SK-N-SH treated with all-trans-retinoic acid at 6 μM for 48 hours (cell line): ENCODE results near the gene C1orf198.

Source experiments
- ISL1 ChIP-seq: fragments of 250-450 bp; sonication (Bioruptor Pico); IDR thresholded peaks from 2 replicates; pipeline ENCODE4 v2.1.2; 2022; ENCODE audit warnings: mild to moderate bottlenecking, moderate library complexity
- RARB ChIP-seq: fragments of 250-450 bp; sonication (Bioruptor Pico); IDR thresholded peaks from 2 replicates; pipeline ENCODE4 v1.8.0; 2021; ENCODE audit warnings: mild to moderate bottlenecking, moderate library complexity
- ZNF70 ChIP-seq: fragments of 450-650 bp; formaldehyde crosslinking; IDR thresholded peaks from 2 replicates; pipeline ENCODE4 v1.5.0; 2020; ENCODE audit warnings: mild to moderate bottlenecking, moderate library complexity
- TF ChIP-seq, protein P1 (sequence below): fragments of 250-450 bp; sonication (Bioruptor Pico); IDR thresholded peaks from 2 replicates; pipeline ENCODE4 v1.5.1; 2021; ENCODE audit warnings: mild to moderate bottlenecking, moderate library complexity
- TF ChIP-seq, protein P2 (sequence below): fragments of 250-450 bp; sonication (Bioruptor Pico); IDR thresholded peaks from 2 replicates; pipeline ENCODE4 v1.5.0; 2020; ENCODE audit warnings: mild to moderate bottlenecking, moderate library complexity
- TF ChIP-seq, protein P3 (sequence below): fragments of 250-450 bp; sonication (Bioruptor Pico); IDR thresholded peaks from 2 replicates; pipeline ENCODE4 v1.8.0; 2020; ENCODE audit warnings: mild to moderate bottlenecking, moderate library complexity, borderline replicate concordance

DNA sequence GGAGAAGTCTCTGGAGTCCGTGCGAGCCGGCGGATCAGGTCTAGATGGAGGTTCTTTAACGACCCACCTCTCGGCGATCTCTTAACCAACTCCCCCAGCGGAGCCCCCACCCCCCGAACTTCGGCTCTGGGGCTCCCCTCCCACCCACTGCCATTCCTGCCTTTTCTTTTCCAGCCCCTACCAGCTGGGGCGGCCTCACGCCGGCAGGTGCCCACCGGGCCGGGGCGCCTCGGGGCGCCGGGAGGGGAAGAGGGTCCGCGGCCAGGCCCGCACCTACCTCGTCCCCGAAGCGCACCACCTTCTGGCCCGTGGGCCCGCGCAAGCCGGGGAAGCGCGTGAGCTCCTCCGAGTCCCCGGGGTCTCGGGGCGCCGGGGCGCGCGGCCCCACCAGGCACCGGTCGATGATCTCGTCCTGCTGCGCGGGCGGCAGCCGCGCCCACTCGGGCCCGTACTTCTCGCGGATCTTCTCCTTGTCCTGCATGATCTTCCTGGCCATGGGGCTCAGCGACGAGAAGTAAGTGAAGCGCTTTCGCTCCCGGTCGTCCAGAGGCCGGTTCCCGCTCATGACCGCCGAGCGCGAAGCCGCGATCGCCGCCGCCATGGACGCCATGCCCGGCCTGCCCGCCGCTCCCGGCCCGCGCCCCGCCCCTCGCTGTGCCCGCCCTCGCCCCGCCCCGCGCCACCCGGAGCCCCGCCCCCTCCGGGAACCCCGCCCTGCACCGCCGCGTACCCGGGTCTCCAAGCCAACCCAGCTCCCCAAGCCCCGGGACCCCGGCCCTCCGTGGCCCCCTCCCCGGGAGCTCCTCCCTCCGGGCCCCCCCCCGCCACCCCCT is at the start of gene C1orf198:
- no peak for TF ChIP-seq RARB (CRISPR knock-in tag)
- TF ChIP-seq, protein P1, sequence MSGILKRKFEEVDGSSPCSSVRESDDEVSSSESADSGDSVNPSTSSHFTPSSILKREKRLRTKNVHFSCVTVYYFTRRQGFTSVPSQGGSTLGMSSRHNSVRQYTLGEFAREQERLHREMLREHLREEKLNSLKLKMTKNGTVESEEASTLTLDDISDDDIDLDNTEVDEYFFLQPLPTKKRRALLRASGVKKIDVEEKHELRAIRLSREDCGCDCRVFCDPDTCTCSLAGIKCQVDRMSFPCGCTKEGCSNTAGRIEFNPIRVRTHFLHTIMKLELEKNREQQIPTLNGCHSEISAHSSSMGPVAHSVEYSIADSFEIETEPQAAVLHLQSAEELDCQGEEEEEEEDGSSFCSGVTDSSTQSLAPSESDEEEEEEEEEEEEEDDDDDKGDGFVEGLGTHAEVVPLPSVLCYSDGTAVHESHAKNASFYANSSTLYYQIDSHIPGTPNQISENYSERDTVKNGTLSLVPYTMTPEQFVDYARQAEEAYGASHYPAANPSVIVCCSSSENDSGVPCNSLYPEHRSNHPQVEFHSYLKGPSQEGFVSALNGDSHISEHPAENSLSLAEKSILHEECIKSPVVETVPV: no peak
- TF ChIP-seq, protein P2, sequence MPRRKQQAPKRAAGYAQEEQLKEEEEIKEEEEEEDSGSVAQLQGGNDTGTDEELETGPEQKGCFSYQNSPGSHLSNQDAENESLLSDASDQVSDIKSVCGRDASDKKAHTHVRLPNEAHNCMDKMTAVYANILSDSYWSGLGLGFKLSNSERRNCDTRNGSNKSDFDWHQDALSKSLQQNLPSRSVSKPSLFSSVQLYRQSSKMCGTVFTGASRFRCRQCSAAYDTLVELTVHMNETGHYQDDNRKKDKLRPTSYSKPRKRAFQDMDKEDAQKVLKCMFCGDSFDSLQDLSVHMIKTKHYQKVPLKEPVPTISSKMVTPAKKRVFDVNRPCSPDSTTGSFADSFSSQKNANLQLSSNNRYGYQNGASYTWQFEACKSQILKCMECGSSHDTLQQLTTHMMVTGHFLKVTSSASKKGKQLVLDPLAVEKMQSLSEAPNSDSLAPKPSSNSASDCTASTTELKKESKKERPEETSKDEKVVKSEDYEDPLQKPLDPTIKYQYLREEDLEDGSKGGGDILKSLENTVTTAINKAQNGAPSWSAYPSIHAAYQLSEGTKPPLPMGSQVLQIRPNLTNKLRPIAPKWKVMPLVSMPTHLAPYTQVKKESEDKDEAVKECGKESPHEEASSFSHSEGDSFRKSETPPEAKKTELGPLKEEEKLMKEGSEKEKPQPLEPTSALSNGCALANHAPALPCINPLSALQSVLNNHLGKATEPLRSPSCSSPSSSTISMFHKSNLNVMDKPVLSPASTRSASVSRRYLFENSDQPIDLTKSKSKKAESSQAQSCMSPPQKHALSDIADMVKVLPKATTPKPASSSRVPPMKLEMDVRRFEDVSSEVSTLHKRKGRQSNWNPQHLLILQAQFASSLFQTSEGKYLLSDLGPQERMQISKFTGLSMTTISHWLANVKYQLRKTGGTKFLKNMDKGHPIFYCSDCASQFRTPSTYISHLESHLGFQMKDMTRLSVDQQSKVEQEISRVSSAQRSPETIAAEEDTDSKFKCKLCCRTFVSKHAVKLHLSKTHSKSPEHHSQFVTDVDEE: no peak
- no peak for TF ChIP-seq ZNF70 (CRISPR knock-in tag)
- no peak for TF ChIP-seq ISL1
- TF ChIP-seq, protein P3, sequence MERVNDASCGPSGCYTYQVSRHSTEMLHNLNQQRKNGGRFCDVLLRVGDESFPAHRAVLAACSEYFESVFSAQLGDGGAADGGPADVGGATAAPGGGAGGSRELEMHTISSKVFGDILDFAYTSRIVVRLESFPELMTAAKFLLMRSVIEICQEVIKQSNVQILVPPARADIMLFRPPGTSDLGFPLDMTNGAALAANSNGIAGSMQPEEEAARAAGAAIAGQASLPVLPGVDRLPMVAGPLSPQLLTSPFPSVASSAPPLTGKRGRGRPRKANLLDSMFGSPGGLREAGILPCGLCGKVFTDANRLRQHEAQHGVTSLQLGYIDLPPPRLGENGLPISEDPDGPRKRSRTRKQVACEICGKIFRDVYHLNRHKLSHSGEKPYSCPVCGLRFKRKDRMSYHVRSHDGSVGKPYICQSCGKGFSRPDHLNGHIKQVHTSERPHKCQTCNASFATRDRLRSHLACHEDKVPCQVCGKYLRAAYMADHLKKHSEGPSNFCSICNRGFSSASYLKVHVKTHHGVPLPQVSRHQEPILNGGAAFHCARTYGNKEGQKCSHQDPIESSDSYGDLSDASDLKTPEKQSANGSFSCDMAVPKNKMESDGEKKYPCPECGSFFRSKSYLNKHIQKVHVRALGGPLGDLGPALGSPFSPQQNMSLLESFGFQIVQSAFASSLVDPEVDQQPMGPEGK (CRISPR knock-in tag): no peak
